GM18873 (cell line): Measurements from ENCODE around the gene FIBCD1.

Experiments used
- ATAC-seq: cut with Tn5 transposase; IDR thresholded peaks from one replicate; pipeline ENCODE4 v1.9.1; 2021; ENCODE audit warnings: mild to moderate bottlenecking, moderate library complexity, moderate number of reproducible peaks; ENCODE audit not compliant: unreplicated experiment, low FRiP score

FIBCD1 gene

DNA sequence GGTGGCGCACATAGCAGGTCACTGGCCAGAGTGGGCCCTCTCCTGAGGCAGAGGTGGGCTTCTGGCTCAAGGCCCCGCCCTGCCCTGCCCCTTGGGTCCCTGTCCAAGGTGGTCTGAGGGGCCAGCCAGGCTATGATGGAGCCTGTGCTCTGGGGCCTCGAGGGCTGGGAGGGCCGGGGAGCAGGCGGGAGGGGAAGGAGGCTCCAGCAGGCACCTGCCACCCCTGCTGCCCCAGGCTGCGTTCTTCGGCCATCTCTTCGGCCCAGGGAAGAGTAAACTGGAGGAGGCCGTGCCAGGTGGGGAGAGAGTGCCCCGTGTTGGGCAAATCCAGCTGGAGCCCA lies 14.6 kb downstream of the FIBCD1 start:
- ATAC-seq, result no peak

DNA sequence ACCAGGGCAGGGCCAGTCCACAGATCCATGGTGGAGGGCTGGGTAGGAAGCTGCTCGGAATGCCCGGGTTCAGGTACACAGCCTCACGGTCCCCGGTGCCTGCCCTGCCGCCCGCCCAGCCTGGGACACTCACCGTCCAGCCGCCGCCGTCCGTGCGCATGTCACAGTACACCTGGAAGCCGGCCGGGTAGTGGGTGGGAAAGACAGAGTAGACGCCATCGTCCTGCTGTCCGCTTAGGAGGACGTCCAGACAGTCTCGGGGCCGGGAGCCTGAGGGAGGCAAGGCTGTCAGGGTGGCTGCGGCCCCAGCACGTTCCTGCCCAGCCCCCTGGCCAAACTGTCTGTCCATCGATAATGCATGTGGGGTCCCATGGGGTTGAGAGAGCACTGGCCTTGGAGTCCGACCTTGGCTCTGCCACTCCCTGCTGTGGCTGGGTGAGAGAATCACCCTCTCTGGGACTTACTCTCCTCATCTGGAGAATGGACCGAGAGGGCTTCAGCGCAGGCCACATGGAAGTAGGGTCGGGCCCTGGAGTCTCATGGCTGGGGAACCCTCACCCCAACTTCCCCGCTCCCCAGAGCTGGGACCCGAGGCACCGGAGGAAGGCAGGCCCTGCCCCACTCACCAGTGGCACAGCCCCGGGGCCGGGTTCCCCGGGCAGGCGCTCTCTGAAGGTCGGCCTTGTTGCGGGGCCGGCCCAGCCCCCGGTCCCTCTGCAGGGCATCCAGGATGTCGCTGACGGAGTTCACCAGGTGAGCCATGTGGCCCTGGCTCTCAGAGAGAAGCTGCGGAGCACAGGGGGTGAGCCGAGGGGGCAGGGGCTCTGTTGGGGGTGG lies 15.2 kb downstream of the FIBCD1 start:
- ATAC-seq, result no peak

- ATAC-seq, result no peak
Measured at GRCh38 chr9:130922893-130923610, 16.0 kb downstream of the FIBCD1 start.

DNA sequence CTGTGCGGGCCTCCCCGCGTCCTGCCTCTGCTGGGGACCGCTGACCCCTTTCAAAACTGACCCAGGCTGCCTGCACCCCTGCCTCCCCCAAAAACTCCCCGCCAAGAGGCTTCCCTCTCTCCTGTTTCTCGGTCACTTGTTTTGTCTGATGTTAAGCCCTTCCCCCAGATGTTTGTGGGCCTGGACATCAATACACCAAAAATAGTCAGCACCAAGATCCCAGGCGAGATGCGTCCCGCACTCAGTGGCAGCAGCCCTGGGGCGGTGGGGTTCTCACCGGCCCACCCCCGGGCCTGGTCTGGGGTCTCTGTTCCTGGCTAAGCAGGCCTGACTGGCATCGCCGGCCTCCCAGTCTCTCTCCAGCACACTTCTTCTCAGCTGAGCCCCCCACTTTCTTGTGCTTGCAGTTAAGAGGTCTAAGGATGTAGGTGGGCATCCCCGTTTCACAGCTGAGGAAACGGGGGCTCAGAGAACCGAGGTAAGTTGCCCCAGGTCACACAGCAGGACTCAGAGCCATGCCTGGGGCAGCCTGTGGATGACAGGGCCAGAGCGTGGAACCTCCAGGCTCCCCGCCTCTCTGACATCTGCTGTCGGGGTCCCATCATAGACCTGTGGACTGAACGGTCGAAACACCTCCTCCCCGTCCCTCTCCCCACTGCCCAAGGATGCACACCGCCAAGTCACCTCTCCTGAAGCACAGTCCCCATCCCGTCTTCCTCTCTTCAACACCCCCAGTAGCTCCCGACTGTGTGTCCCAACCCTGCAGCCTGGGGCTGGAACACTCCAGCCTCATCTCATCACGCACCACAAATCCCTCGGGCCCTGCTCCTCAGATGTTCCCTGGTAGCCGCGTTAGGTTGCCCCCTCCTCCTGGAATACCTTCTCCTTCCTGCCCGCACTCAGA lies 16.8 kb downstream of the FIBCD1 start:
- no peak for ATAC-seq

- no peak for ATAC-seq
Measured at GRCh38 chr9:130921300-130921988, 17.6 kb downstream of the FIBCD1 start.

DNA sequence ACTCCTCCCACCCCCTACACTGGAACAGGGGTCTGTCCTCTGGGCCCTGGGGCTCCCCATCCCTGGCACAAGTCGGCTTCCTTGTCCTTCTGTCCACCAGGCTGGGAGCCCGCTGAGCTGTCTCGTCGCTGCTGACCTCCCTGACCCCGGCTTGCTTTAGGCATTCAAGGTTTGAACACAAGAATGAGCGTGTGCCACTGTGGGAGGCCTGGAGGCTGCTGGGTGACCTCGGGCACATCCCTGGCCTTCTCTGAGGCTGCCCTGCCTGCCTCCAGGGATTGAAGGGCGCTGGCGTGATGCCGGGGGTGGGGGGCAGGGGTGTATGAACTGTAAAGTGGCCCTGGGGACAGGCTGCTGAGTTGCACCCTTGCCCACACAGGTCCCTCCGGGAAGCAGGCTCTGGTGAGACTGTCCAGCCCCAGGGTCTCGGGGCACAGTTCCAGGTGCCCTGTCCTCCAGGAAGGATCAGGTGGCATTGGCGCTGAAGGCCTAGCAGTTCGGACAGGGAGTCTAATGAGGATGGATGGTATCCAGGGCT lies 18.2 kb downstream of the FIBCD1 start:
- ATAC-seq, result no peak

- ATAC-seq, result no peak
Measured at GRCh38 chr9:130920233-130920632, 18.8 kb downstream of the FIBCD1 start.

DNA sequence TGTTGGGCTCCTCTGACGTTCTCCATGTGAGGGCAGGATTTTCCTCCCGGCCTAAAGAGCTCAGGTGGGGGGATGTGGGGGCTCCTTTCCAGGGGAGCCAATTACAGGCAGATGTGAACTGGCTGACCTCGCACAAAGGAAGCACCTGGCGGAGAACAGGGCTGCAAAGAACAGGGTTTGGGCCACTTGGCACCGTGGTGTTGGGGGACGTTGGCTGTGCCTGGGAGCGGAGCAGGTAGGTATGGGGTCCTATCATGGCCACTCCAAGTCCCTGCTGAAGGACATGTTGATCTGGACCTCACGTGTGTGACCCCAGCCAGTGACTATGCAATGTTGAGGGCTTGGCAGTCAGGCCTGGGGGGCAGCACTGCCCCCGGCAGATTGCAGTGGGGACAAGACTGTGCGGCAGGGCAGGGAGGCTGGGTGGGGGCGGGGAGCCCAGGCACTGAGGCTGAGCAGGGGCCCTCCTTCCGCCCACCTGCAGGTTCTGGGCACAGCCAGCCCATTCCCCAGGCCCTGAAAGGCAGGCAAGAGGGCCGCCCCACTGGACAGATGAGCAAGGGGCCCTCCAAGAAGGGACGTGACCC lies 19.4 kb downstream of the FIBCD1 start:
- ATAC-seq, result no peak

DNA sequence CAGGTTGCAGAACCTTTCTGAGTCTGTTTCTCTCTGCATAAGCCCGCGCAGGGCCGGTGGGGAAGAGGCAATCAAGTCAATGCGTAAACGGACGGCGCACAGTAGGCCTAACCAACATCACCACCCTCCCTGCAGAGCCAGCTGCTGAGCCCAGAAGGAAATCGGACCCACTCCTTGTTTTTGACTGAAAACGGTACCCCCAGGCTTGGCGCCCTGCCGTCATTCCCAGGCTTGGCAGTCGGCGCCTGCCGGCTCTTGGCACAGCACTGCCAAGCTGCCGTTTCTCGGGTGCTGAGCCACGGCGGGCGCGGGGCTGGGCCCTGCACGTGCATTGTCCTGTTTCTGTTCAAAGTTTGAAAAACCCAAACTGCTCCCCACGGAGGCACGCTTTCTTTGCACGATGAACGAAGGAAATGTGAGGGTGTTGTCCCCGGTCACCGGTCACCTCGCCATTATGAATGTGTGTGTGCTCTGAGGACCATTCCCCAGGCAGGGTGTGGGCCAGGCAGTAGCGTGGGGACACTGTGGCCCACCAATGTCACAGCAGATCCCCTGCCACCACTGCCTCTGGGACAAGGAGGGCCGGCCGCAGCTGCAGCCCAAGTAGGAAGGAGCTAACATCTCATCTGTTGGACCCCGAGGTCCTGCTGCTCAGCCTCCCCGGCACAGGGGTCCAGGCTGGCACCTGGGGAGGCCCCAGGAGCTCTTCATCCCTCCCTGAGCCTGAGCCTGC lies 20.1 kb downstream of the FIBCD1 start:
- no peak for ATAC-seq

GRCh38 chr9:130918101-130918825 lies 20.8 kb downstream of the FIBCD1 start:
- ATAC-seq, result no peak

DNA sequence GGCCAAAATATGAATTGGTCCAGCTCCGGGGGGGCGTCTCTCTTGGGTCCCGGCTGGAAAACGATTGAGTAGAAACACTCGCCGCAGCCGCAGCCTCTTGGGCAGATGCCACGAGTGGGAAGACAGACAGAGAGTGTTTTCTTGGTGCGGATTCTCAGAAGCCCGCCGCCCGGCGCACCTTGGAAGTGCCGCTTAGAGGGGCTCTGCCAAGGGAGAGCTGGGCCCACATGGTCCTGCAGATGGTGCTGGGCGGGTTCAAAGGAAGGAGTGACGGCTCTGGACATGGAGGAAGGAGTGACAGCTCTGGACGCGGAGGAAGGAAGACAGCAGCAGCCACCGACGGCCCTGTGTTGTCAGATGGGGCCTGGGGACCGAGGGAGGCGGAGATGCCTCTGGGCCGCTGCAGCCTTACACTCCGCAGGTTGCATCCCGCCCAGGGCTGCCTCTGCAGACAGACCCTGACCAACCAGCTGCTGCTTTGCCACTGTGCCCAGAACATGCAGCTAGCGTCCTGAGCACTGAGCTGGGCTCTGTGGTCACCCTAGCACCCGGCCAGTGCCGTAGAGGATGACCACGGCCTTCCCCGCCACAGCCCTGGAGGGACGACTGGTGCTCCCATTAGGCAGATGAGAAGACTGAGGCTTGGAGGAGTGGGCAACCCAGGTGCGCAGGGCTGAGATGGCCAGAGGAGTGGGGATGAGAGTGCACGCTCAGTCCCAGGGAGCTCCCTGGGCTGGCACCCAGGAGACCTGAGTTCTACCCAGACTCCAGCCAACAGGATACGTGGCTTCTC lies 21.7 kb downstream of the FIBCD1 start:
- no peak for ATAC-seq

DNA sequence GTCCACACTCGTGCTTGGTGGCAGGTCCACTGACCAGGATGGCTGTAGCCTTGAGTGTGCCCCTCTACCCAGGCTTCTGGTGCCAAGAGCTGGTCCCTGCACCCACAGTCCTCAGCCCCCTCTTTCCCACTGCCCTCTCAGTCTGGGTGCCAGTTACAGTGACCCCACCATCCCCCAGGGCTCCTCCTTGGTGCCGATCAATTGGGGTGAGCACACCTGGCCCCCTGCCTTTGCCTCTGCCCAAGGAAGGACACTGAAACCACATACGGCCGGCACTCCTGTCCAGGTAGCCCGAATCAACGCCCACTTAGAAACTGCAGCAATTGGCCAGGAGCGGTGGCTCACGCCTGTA lies 24.0 kb downstream of the FIBCD1 start:
- no peak for ATAC-seq

GRCh38 chr9:130914417-130915095 lies 24.5 kb downstream of the FIBCD1 start:
- ATAC-seq, result no peak

DNA sequence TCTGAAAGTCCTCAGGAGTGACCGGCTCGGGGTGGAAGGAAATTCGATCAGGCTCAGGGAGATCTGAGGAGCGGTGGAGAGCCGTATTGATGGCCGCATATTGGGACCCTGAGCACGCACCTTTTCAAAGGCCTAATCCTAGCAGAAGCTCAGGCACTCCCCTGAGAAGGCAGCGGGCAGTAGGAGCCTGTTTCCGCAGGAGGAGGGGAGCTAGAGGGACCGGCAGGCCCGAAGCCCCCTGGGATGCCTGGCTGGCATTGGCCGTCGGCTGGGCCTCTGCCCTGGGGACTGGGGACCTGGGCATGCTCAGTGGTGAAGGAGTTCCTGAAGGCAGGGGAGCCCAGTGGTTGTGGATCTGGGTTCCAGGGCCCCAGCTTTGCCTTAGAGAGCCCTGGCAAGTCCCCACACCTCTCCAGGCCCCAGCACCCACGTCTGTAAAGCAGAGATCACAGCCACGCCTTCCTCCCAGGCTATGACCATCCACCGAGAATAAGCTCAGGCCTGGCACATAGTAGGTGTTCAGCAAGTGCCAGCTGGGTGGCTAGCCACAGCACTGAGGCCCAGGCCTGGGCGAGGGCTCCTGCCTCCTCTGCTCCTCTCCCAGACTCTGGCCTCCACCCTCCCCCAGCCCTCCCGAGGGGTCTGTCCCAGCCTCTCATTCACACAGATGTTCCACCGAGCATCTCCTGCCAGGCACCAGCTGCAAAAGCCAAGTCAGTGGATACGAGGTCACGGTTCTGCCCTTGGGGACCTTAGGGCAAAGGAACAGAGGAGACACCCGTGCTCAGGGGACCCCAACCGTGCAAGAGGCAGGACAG lies 25.2 kb downstream of the FIBCD1 start:
- ATAC-seq, result no peak

DNA sequence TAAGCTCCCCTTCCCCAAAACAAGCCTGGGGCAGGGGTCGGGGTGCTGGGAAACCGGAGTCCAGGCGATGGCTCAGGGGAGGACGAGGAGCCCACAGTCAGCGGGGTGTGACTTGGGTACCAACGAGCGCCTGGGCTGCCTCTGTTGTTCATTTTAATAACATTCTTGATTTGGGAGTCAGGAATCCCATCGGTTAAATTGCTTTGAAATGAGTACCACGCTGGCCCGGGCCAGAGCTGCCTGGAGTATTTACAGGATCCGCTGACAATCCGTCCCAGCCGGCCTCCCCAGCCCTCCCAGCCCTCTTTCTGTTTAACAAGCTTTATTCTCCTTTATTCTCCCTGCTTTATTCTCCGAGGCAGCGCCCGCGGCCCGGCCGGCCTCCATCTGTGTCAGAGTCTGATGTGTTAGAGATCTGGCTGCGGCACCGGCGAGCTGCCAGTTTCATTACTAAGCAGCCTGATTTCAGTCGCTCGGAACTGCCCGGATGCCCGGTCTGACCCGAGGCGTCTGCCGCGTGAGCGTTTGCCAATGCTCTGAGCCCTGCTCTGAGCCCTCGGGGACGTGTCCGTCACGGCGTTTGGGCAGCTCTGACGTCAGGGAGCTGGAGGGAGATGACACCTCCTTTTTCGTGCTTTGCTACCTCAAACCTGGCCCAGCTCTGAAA lies 26.0 kb downstream of the FIBCD1 start:
- no peak for ATAC-seq
